Upper lobe of left lung (tissue), 4 donors: ENCODE data around the gene S1PR4.

Experiments
- CTCF ChIP-seq, 6 experiments: fragments of 450-650 bp in 4 of 6; fragments of 200-600 bp in 2 of 6; sonication (generic) in 2 of 6; IDR thresholded peaks; one replicate each; pipeline ENCODE4 v1.5.1; 2016 to 2019; ENCODE audit warnings: antibody characterized with exemption in 6 of 6
- EP300 ChIP-seq, 4 donors: sonication (generic); formaldehyde crosslinking; IDR thresholded peaks; one replicate each; pipeline ENCODE4 v1.5.1; 2017; ENCODE audit warnings: antibody characterized with exemption in 4 of 4, control low read depth in 2 of 4
- POLR2A ChIP-seq, 4 donors: fragments of 450-650 bp; IDR thresholded peaks; one replicate each; pipeline ENCODE4 v1.5.1; 2016 to 2017; ENCODE audit warnings: antibody characterized with exemption in 4 of 4, mild to moderate bottlenecking in 2 of 4
- POLR2AphosphoS5 ChIP-seq, 2 donors: sonication (generic); formaldehyde crosslinking; IDR thresholded peaks; one replicate each; pipeline ENCODE4 v1.5.1; 2017; ENCODE audit warnings: antibody characterized with exemption in 2 of 2

- peak; percentile 53 to 79 (median 70) for TF ChIP-seq CTCF (IDR thresholded peaks at IDR 0.05)
- no peak for TF ChIP-seq POLR2AphosphoS5 (IDR thresholded peaks at IDR 0.05)
- TF ChIP-seq POLR2A (IDR thresholded peaks at IDR 0.05) = no peak
- no peak for TF ChIP-seq EP300 (IDR thresholded peaks at IDR 0.05)
Measured at GRCh38 chr19:3224346-3225168, 46.0 kb downstream of the S1PR4 start, which contains the start of gene CELF5.
